GM12891 (cell line): ENCODE results near the gene SLC25A52.

Source experiments
- POLR2A ChIP-seq: IDR thresholded peaks from 2 replicates; pipeline ENCODE4 v1.6.1; 2011; ENCODE audit warnings: low read depth, low read length, control low read depth
- POLR2AphosphoS5 ChIP-seq: IDR thresholded peaks from 2 replicates; pipeline ENCODE4 v1.6.1; 2011; ENCODE audit warnings: low read depth, low read length, control low read depth
- POU2F2 ChIP-seq: IDR thresholded peaks from 2 replicates; pipeline ENCODE4 v1.6.1; 2011; ENCODE audit warnings: low read depth, mild to moderate bottlenecking, control low read depth, low read length, moderate library complexity
- SPI1 ChIP-seq: IDR thresholded peaks from 2 replicates; pipeline ENCODE4 v1.6.1; 2011; ENCODE audit warnings: low read depth, low read length, control low read depth

DNA sequence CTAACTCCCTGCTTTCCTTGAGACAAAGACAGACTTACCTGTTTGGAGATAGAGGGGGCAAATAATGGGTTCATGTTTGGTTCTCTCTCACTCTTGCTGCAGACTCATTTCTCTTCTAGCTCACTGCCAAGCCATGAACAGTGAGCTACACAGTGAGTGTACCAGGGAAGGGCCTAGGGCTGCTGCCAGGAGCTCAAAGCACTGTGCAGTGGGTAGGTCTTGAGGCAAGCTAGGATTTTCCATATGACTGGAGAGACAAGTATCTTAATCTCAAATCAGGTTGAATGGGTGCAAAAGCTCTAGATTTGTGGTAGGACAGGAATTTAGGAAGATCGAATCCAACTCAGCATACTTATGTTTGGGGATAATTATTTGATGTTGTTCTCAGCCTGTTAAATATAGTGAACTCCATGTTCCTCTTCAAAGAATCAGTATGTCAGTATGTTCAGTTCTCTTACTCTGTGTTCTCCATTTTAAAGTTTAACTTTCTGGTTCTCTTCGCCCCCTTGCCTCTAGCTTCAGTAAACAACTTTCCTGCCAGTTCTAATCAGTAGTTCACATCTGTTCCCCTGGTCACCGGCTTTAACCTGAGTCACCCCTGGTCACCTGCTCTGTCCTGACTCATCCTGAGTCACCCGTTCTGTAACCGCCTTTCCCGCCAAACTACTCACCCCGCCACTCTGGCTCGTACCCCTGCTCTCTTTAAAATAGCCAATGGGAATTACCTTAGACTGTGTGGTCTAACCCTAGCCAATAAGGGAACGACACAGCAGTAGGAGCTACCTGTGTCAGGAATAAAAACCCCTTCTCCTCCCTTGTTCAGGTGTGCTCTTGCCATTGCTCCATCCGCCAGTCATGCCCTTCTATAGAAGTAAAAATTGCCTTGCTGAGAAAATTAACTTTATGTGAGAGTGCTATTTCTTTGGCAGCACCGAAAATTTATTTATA, 21.9 kb downstream of the SLC25A52 start:
- TF ChIP-seq POLR2A (no peak), SPI1 (no peak), POLR2AphosphoS5 (no peak), POU2F2 (no peak)
